ENCODE results near the gene GMCL2. TPM values are rescaled to one million over a fixed set of nuclear protein-coding genes. Genes with fewer than 3 reads are reported as not detected.
A peak's percentile ranks its signal among the peaks of the same experiment; 100 is the strongest.

Gene GMCL2
- total RNA-seq, 1 donor from 2014 or later: not detected

GRCh38 chr5:178142642-178143041, 44.5 kb downstream of the GMCL2 start:
- Histone ChIP-seq H3K27ac (no peak overlapping the region), H3K9me3 (no peaks in the 10 kb centered on the region), H3K36me3 (peaks cover 96% of the 10 kb centered on the region), H3K4me3 (no peak overlapping the region), H3K27me3 (ENCODE audit: low read depth) (no peaks in the 10 kb centered on the region), H3K4me1 (no peaks in the 10 kb centered on the region)
- ATAC-seq (no peak), DNase-seq (no peak)
- intact Hi-C loops (cut with DNase I): no loop called here
- no peak for TF ChIP-seq CTCF (IDR thresholded peaks at IDR 0.05)

- DNase-seq (no peak), ATAC-seq (no peak)
- Histone ChIP-seq H3K4me3 (no peak overlapping the region), H3K36me3 (peaks cover 95% of the 10 kb centered on the region), H3K27ac (no peak overlapping the region), H3K4me1 (no peaks in the 10 kb centered on the region), H3K27me3 (ENCODE audit: low read depth) (no peaks in the 10 kb centered on the region), H3K9me3 (no peaks in the 10 kb centered on the region)
- intact Hi-C loops (cut with DNase I): no loop called here
- no peak for TF ChIP-seq CTCF (IDR thresholded peaks at IDR 0.05)
These were observed 45.6 kb downstream of the GMCL2 start for GRCh38 chr5:178141550-178141949.

GRCh38 chr5:178137991-178138390, 49.2 kb downstream of the GMCL2 start:
- Histone ChIP-seq H3K36me3 (peaks cover 84% of the 10 kb centered on the region), H3K9me3 (no peaks in the 10 kb centered on the region), H3K4me1 (no peaks in the 10 kb centered on the region), H3K27ac (no peak overlapping the region), H3K27me3 (ENCODE audit: low read depth) (no peaks in the 10 kb centered on the region), H3K4me3 (no peak overlapping the region)
- ATAC-seq: no peak
- no peak for TF ChIP-seq CTCF (IDR thresholded peaks at IDR 0.05)
- intact Hi-C loops (cut with DNase I): no loop called here
- peak; percentile 24 for DNase-seq

- Histone ChIP-seq H3K4me1 (peaks cover 2% of the 10 kb centered on the region), H3K36me3 (peaks cover 74% of the 10 kb centered on the region), H3K4me3 (no peak overlapping the region), H3K9me3 (no peaks in the 10 kb centered on the region), H3K27me3 (ENCODE audit: low read depth) (no peaks in the 10 kb centered on the region), H3K27ac (no peak overlapping the region)
- DNase-seq (no peak), ATAC-seq (no peak)
- intact Hi-C loops (cut with DNase I): no loop called here
- no peak for TF ChIP-seq CTCF (IDR thresholded peaks at IDR 0.05)
These were observed 50.2 kb downstream of the GMCL2 start for GRCh38 chr5:178136990-178137389.

Other genes with a start within 250 kb of the GMCL2 start
- gene PROP1, start 191.1 kb downstream of the GMCL2 start, total RNA-seq: not detected
- 7.9 TPM for gene N4BP3, start 73.8 kb downstream of the GMCL2 start, total RNA-seq
- 38.6 TPM for gene RMND5B, start 56.4 kb downstream of the GMCL2 start, total RNA-seq
- 57.5 TPM for gene NHP2, start 33.5 kb downstream of the GMCL2 start, total RNA-seq
- 102 TPM for gene HNRNPAB, start 17.2 kb upstream of the GMCL2 start, total RNA-seq
- gene PHYKPL, start 45.4 kb upstream of the GMCL2 start, total RNA-seq: 101 TPM